Left cardiac atrium (tissue), 4 donors: Measurements from ENCODE around the gene ITIH4. TPM values are rescaled to one million over a fixed set of nuclear protein-coding genes. Genes with fewer than 3 reads are reported as not detected.
A peak's percentile ranks its signal among the peaks of the same experiment; 100 is the strongest.

Source experiments
- ATAC-seq, 2 donors: fragments of 200-7000 bp; cut with Tn5 transposase; one replicate each; pipeline ENCODE4 v1.9.1; 2020; ENCODE audit warnings: mild to moderate bottlenecking in 2 of 2, moderate library complexity in 2 of 2
- DNase-seq: peaks from one replicate; pipeline ENCODE4 v3.0.0-alpha.2; 2020
- intact Hi-C, 2 donors: fragments of 100-400 bp; cut with DNase I; formaldehyde crosslinking; loops; one replicate each; pipeline versions ENCODE4 v1.14.1 to v1.15.1; 2022 to 2023
- total RNA-seq, 2 donors: library from RNA; stranded (reverse); fragmentation: NEBNext Ultra II Directional; extraction: Animal tissue kit (Norgen Biotek cat#: 25700); gene quantifications; one replicate each; pipeline ENCODE4 v1.2.1, GENCODE V29; 2021
- donor health status: DM: no; HTN: yes; CAD: no.
- donor health status: DM: no; HTN: yes; CAD: no; lungs with severe emphysema.
- donor health status: DM: yes; HTN: yes; CAD: no.
- donor health status: Dilated cardiomyopathy.

Gene ITIH4
- total RNA-seq, 2 donors from 2014 or later = 5.2 to 7.0 TPM

DNA sequence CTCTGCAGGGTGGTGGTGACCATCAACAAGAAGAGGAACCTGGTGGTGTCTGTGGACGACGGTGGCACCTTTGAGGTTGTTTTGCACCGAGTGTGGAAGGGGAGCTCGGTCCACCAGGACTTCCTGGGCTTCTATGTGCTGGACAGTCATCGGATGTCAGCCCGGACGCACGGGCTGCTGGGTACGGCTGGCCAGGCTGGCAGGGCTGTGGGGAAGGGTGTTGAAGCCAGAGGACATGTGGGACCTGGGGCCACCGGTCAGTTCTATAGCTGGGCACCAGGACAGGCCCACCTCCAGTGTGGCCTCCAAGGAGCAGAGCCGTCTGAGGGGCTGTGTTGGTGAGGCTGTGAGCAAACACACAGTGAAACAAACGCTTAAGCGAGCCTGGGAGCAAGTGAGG, 39.7 kb downstream of the ITIH4 start:
- intact Hi-C loops = no loop called here
- DNase-seq (no peak), ATAC-seq (no peak)

DNA sequence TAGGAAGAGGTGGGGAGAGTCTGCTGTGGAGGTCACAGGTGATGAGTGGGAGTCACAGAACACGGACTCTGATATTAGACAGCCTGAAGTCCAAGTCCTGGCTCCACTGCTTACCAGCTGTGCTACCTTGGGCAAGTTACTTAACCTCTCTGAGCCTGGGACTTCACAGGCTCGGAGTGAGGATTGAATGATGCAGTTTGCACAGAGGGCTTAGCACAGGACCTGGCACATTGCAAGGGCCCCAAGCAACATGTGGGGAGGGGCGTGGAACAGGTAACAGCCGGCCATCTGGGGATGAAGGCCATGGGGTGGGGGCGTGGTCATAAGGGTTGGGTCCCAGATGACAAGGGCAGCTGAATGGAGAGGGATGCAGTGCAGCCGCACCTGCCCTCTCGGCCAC, 40.1 kb downstream of the ITIH4 start:
- intact Hi-C loops = no loop called here
- no peak for DNase-seq
- ATAC-seq = no peak

DNA sequence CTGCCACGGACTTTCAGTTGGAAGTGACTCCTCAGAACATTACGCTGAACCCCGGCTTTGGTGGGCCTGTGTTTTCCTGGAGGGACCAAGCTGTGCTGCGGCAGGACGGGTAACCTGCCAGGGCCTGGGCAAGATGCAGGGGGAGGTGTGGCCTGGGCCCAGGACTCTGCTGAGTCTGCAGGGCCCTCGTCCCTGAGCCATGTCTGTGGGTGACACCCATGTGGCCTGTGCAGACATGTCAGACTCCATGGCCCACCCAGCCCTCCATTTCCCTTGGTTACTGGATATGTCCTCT, 40.8 kb downstream of the ITIH4 start:
- ATAC-seq = no peak
- intact Hi-C loops = no loop called here
- DNase-seq = no peak

DNA sequence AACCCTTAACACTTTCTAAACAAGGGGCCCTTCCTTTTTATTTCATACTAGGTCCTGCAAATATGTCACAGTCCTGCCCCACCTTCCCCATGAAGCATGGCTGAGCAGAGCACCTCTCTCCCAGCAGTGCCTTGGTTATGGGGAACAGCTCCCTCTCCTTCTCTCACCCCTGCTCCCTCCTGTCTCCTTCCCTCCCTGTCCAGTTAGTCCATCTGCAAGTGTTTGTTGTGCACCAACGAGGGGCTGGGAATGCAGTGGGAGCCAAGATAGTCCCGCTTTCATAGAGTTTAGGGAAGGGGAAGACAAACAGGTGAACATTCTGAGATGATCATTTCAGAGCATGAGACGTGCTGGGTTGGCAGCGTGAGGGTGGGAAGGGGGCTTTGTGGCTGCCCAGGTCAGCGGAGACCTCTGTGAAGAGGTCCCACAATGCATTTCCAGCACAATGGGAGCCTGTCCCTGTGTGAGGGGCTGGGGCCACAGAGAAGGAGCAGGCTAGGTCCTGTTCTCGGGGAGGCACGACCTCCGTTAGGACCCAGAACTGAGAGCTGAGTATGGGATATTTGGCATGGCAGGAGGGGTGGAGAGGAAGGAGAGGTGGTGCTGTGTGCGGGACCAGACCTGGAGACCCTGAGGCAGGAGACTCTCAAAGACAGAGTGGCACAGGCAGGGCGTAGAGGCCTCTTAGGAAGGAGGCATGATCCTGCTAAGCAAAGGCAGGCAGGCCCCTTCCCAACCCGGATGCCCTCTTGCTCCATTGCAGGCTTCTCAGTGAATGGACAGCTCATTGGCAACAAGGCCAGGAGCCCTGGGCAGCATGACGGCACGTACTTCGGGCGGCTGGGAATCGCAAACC, 41.4 kb downstream of the ITIH4 start:
- intact Hi-C loops = no loop called here
- ATAC-seq (no peak), DNase-seq (no peak)

DNA sequence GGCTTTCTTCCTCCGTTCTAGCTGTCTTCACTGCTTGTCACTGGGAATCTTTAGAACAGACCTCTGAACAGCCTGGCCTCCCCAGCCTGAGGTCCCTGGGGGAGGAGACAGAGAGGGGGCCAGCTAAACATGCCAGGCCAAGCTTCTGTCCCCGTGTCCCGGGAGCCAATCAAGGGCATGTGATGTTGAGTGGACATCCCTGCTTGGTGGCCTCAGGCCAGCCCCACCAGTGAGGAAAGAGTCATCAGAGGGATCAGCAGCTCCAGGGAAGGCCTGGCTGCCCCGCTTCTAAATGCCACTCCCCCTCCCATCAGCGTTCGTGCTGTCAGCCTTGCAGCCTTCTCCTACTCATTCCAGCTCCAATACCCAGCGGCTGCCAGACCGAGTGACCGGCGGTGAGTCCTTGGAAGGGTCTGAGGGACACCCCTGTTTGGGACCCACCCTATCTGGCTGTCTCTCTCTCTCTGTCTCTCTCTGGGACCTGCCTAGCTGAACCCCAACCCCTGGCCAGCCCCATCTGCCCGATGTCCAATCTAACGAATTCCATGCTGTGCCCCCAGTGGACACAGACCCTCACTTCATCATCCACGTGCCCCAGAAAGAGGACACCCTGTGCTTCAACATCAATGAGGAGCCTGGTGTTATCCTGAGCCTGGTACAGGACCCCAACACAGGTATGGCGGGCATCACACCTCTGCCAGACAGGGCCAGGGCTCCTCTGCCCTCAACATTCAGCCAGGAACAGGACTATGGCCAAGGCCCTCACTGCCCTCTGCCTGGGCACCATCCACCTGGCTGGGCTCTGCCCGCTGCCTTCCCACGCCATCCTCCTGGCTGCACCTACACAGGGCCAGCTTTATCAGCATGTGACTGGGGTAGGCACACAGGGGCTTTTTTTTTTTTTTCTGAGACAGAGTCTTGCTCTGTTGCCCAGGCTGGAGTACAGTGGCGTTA, 42.5 kb downstream of the ITIH4 start:
- intact Hi-C loops = no loop called here
- ATAC-seq = peak; percentile 45 to 64
- DNase-seq = no peak

DNA sequence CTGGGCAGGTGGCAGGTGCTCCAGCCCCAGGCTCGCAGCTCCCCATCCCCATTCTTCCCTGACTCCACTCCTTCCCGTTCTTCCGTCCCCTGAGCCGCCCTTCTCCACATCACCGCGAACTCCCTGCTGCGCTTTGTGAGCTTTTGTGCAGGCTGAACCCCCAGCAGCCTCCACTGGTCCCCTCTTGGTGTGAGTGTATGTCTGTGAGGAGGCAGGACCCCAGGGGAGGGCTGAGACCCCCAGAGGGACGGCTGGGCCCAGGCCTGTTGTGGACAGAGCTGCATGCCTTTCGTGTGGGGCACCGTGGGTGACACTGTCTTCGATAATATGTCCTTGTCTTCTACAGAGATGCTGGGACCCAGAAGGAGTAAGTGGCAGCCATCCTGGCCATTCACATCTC, 43.2 kb downstream of the ITIH4 start:
- DNase-seq (peak; percentile 3), ATAC-seq (no peak)
- intact Hi-C loops = no loop called here

DNA sequence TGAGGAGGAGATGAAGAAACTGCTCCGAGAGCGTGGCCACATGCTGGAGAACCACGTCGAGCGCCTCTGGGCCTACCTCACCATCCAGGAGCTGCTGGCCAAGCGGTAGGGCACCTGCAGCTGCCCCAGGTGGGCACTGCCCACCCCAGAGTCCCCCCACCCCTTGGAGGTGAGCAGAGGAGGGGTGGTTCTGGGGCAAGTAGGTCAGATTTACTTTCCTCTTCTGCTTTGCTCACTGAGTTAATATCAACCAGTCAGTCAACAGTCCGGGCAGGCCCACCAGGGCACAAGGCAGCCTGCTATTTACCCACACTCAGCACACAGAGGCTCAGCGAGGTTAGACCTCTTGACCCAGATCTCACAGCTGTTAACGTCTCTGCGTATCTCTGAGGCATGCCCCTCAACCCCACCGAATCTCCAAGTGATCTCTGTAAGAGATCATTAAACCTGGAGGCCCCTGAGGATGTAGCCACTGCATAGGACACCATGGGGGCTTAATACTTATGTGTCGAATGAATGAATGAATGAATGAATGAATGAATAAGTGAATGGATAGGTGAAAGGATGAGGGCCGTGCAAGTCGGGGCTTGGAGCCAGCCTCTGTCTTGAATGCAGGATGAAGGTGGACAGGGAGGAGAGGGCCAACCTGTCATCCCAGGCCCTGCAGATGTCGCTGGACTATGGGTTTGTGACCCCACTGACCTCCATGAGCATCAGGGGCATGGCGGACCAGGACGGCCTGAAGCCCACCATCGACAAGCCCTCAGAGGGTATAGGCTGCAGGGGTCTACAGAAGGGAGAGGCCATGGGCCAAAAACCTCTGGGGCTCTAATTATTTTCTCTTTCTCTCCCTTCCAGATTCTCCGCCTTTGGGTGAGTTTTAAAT, 43.9 kb downstream of the ITIH4 start:
- no peak for ATAC-seq
- peak; percentile 12 for DNase-seq
- intact Hi-C loops = no loop called here

DNA sequence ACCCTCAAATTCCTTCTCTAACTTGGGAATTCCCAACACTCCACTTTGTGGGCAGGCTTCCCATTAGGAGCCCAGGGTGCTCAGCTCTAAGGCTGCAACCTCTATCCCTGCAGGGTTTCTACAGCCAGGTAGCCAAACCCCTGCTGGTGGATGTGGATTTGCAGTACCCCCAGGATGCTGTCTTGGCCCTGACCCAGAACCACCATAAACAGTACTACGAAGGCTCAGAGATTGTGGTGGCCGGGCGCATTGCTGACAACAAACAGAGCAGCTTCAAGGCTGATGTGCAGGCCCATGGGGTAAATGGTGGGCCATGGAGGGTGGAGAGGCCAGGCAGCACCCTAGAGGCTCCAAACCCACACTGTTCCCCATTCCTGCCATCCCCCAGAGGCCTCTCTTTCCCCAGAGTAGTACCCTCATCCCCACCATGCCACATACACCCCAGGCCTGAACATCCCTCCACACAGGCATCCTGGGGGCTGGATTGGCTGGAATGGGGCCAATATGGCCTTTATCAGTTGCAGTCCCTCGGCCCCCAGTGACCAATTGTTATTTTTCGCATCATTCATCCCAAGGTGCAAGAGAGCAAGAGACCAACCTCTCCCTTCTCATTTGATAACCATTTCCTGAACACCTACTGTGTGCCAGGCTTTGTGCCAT, 45.4 kb downstream of the ITIH4 start:
- intact Hi-C loops = no loop called here
- peak; percentile 5 for DNase-seq
- ATAC-seq = no peak

DNA sequence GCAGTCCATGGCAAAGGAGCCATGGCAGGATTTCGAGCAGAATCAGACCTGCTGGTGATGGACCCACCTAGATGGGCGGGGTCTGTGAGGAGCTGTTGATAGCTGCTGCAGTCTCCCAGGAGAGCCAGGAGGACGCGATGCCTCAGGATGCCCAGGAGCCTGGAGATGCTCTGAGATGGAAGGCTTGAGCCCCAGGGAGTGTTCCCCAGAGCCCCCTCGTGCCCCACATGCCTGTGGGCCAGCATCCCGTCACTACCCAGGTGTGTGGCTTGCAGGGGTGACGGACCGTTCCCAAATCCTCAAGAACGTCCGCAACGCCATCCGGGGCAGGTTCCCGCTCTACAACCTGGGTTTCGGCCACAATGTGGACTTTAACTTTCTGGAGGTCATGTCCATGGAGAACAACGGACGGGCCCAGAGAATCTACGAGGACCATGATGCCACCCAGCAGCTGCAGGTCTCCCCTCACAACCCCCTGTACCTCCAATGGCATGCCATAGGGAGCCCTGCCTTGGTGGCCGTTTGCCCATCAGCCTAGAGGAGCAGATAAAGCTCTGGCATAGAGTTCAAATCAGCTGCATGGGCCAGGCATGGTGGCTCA, 46.4 kb downstream of the ITIH4 start:
- ATAC-seq (no peak), DNase-seq (peak; percentile 18)
- intact Hi-C loops = no loop called here

DNA sequence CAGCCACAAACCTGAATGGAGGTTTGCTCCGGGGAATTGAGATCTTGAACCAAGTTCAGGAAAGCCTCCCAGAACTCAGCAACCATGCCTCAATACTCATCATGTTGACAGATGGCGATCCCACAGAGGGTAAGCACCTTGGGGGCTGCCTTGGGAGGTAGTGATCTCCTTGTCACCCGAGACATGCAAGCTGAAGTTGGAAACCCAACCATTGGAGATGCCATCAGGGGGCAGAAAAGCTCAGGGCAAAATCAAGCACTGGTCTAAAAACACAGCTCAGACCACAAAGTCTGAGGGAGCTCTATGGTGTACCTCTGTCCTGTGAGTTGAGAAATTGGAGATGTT, 47.3 kb downstream of the ITIH4 start:
- intact Hi-C loops = no loop called here
- no peak for DNase-seq
- ATAC-seq = no peak

DNA sequence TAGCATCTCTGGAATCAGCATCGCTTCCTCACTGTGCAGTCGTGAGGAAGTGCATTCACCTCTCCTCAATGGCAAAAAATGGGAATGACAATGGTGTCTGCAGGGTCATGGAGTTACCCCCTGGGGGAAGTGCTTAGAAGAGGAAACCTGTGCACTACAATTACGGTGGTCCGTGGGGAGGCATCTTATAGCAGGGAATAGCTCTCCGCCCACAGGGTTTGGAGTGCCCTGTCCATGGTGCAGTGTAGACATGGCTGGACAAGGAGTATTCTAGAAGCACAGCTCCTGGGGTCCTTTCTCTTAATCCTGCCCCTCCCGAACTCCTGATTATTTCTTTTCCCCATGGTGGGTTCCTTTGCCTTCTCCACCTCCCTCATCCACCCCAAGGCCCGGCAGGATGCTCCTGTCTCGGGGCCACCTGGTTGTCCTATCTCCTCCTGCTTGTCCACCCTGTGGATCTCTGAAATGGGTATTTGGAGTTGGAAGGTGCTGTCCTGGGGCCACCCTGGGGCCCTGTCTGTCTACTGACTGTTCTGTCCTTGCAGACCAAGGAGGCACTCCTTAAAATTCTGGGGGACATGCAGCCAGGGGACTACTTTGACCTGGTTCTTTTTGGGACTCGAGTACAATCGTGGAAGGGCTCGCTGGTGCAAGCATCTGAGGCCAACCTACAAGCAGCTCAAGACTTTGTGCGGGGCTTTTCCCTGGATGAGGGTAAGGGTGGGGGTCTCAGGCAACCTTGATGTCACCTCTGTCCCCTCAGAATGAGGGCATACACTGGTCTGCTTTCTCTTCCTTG, 47.9 kb downstream of the ITIH4 start:
- intact Hi-C loops = no loop called here
- DNase-seq = no peak
- ATAC-seq = no peak

DNA sequence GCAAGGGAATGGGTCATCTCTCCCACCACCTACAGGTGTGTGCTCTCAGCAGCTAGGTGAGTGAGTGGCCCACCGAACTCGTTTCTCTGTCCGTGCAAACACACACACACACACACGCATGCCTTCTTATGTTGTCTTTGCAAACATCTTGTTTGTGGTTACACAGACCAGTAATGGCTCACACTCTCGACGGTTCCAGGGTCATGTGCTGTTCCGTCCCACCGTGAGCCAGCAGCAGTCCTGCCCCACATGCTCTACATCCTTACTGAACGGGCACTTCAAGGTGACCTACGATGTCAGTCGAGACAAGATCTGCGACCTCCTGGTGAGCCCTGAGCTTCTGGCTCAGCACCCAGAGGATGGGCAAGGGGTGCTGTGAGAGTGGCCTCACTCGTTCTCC, 48.7 kb downstream of the ITIH4 start:
- intact Hi-C loops = no loop called here
- no peak for ATAC-seq
- no peak for DNase-seq

DNA sequence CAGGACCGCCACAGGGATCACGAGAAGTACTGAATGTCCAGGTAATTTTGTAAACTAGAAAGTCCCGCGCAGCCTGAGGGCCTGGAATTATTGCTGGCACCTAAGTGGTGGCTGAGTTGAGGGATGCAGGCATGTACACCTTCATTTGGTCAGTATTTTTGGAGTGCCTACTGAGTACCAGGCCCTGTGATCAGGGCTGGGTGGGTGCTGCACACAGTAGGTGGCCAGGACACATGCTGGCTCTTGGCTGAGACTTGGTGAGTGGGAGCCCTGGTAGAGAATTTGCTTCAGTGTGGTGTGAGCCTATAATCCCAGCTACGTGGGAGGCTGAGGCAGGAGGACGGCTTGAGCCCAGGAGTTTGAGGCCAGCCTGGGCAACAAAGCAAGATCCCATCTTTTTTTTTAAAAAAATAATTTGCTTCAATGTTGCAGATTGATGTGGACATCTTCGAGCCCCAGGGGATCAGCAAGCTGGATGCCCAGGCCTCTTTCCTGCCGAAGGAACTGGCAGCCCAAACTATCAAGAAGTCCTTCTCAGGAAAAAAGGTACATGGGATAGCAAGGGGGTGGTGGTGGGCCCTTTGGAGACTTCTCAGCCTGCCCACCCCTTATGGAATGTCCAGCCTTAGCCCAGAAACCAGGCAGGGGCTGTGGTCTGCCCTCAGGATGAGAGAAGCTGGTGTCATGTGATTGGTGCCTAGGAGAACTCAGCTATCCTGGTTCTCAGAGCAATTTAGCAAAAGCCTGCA, 50.5 kb downstream of the ITIH4 start:
- no peak for ATAC-seq
- no peak for DNase-seq
- intact Hi-C loops = no loop called here

DNA sequence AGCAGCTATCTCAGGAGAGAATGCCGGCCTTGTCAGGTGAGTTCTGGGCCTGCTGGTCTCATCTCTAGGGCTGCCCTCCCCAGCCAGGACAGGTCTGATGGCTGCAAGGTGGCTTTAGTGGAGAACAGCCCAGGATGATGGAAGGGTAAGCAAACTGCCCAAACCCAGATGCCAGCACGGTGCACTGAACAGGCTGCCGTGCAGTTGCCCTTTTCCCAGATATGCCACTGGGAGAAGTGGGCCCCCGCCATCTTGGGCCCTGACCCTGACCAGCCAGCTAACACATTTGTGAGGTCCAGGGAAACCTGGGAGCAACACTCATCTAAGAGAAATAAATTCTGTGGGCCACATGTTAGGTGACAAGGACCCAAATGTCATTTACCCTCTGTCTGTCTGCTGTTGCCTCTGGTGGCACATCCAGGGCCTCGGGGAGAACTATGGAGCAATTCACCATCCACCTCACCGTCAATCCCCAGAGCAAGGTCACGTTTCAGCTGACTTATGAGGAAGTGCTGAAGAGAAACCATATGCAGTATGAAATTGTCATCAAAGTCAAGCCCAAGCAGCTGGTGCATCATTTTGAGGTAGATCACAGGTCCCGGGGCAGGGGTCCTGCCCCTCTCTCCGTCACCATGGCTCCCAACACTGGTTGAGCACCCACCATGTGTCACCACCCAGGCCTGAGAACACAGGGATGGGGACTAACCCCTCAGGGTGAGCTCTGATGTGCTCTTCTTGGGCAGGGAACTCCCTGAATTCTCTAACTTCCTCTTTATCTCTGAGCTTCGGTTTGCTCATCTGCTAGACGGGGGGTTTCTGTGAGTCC, 51.2 kb downstream of the ITIH4 start:
- DNase-seq = no peak
- ATAC-seq = no peak
- intact Hi-C loops = no loop called here

DNA sequence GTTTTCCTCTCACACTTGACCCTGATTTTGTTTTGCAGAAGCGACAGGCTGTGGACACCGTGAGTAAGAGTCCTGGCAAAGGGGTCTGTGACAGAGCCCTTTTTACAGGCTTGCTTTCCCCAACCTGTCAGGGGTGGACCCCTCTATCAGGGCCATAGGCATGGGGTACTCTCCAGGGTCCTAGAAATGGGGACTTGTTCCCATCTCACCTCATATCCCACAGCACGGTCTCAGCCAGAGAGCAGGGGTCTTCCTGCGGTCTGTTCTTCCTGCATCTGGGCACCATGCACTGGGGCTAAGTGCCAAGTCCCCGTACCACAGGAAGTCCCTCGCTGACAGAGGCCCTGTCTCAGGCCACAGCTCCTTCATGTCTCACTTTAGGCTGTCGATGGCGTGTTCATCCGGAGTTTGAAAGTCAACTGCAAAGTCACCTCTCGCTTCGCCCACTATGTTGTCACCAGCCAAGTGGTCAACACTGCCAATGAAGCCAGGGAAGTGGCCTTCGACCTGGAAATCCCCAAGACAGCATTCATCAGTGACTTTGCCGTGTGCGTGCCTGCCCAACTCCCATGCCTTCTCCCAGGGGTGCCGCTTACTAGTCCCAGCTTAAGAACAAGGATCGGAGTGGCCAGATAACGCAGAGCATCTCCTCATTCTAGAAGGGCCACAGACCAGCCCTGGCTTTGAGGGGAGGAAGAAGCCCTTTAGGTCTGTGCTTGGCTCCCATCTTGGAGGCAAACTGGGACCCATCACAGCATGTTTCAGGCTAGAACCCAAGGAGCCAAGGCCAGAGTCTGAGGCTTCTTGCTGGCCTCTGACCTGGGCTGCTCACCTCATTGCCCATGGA, 52.3 kb downstream of the ITIH4 start:
- DNase-seq (peak; percentile 8), ATAC-seq (no peak)
- intact Hi-C loops = no loop called here
